GM12872 (cell line): ENCODE measurements around the gene FZD1.

ENCODE experiments used
- TF ChIP-seq, protein P1 (sequence below): IDR thresholded peaks from 3 replicates; pipeline ENCODE4 v1.5.1; 2011; ENCODE audit warnings: low read depth, mild to moderate bottlenecking, low read length, moderate library complexity; ENCODE audit not compliant: insufficient read depth

FZD1 gene

DNA sequence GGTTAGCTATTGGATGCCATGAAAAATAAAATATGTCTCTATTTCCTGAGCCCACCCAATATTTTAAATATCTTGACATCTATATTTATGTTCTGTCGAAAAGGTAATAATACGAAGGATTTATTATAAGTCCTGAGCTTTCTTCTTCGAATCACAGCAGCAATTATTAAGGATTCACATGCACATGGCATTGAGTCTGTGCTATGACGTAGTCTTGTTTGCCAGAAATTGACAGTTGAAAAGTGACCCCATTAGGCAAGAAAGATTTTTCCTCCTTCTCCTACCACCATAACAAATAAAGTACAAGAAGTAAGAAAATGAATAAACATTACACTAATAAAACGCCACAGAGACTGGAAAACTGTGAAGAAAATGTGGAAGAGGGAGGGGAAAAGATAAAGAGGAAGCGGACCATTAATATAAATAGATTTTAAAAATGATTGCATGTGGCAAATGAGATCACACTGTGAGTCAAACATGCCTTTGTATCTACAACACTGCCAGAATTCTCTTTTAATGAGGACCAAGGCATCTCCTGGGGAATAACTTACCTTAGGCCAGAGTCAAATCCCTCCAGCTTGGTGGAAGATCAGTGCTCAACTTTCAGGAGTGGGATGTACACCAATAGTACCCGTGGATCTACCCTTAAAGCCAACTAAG lies 21.6 kb downstream of the FZD1 start:
- TF ChIP-seq, protein P1, sequence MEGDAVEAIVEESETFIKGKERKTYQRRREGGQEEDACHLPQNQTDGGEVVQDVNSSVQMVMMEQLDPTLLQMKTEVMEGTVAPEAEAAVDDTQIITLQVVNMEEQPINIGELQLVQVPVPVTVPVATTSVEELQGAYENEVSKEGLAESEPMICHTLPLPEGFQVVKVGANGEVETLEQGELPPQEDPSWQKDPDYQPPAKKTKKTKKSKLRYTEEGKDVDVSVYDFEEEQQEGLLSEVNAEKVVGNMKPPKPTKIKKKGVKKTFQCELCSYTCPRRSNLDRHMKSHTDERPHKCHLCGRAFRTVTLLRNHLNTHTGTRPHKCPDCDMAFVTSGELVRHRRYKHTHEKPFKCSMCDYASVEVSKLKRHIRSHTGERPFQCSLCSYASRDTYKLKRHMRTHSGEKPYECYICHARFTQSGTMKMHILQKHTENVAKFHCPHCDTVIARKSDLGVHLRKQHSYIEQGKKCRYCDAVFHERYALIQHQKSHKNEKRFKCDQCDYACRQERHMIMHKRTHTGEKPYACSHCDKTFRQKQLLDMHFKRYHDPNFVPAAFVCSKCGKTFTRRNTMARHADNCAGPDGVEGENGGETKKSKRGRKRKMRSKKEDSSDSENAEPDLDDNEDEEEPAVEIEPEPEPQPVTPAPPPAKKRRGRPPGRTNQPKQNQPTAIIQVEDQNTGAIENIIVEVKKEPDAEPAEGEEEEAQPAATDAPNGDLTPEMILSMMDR: no peak

DNA sequence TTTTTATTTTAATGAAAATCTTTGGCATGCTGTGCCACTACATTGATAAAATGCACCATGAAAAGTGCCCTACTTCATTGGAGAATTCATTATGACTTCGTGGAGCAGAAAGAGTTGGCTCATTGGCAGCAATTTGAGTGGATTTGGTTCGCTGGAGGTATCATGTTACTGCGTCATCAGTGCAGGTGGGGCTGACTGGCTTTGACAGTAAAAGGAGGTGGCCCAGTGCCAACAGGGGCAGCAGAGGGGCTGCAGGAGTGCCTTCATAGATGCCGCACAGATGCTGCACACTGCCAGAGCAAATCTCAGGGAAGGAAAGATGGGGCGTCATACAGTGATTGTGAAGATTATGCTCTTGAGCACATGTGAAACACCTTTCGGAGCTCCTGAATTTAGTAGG lies 22.2 kb downstream of the FZD1 start:
- TF ChIP-seq, protein P1: no peak

DNA sequence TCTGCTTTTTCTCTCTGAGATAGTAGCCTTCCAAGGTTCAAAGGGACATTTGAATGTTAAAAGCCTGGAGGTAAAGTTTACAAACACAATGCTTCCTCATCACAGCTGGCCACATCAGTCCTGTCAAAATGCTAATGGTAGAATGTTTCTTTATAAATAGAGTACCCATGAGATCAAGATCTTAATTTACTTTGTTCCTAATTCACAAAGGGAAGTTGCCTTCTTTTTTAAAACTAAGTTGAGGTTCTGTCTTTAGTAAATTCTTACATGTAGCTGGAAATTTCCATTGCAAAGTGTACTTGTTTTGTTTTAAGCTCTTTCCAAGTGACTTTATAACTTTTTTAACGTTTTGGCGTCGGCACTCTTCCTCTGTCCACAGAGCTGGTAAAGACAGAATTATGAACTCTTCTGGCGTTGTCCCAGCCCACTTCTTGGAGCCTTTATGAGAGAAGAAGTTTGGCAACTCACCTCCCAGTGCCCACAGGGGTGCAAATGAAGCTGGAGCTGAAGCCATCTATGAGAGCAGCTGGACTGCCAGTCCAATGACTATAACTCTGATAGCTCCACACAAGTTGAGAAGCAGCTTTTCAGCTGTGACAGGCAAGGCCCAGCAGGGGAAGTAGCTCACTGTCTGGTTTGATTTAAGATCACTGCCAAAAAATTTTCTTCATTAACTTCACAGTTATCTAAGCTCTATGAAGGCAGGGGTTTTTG lies 23.3 kb downstream of the FZD1 start:
- TF ChIP-seq, protein P1: no peak

DNA sequence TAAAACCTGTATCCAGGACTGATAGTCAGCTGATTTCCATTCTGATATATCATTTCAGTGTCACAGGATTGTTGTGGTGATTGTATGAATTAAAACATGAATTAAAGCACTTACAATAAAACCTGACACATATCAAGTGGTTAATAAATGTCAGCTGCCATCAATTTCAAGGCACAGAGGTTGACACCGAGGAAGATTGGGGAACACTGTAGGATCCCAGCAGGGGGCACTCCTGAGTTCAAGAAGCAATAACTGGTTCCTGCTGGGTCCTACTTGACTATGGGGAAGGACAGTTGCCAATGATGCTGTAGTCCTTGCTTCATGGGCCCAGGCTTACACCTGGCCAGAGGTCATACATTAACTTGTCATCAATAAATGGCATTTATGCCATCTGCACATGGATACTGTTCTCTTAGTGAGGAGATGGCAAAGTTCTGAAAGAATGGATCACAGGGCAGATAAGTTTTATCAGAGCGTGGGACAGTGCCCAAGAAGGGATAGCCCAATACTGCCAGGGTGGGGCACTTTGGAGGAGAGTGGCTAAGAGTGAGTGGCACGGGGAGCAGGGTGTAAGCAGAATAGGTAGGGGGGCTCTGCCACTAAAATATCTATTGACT lies 24.1 kb downstream of the FZD1 start:
- TF ChIP-seq, protein P1: peak; percentile 75

DNA sequence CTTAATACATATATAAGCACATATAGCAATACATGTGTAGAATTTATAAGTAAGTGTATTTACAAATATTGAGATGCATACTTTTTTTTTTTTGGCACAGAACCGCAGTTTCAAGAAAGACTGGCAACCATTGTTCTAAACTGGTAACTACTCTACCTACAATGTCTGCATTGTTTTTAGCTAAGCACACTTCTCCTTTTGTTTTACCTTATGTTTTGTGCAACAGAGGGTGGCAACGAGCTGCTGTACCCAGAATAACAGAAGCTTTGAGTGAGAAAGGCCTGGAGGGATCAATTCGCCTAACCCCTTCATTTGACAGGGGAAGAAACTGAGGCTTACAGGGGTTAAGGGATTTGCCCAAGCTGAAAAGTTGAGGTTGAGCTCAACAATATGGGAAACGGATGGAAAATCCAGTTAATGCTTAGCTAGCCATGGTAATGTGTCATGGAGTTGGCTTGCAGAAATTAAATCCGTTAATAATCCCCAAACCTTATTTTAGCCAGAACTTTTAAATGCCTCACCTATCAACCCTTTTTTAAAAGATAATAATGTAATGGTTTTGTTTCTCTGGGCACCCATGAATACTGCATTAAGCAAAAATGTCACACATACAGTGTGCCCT lies 25.5 kb downstream of the FZD1 start:
- TF ChIP-seq, protein P1: no peak

DNA sequence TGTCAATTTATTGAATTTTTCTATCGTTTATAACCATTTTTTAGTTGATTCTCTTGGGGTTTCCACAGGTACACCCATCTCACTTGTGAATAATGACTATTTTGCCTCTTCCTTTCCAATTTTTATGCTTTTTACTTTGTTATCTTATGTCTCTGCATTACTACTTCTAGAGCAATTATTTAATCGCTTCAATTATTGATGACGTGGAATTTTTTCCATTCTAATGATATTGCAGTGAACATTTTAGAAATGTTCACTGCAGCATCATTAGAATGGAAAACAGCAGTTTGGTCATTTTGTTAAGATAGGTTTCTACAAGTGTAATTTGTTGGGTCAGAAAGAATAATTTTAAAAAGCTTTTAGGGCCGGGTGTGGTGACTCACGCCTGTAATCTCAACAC lies 27.1 kb downstream of the FZD1 start:
- TF ChIP-seq, protein P1: no peak

DNA sequence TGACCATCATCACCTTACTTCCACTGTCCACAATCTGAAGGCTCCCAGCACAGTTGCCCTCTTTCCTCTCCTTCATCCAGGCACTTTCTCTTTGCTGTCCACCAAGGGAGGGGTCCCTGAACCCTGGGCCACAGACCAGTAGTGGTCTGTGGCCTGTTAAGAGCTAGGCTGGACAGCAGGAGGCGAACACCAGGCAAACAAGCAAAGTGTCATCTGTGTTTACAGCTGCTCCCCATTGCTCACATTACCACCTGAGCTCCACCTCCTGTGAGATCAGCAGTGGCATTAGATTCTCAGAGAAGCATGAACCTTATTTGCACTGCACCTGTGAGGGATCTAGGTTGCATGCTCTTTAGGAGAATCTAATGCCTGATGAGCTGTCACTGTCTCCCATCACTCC lies 27.7 kb downstream of the FZD1 start:
- TF ChIP-seq, protein P1: 0 out of 3 replicates have a peak, but pooled peaks have one; percentile 4
